H1 (cell line): Measurements from ENCODE around the gene RAB34. TPM values are rescaled to one million over a fixed set of nuclear protein-coding genes. Genes with fewer than 3 reads are reported as not detected.

Experiments used
- BACH1 ChIP-seq: IDR thresholded peaks from 2 replicates; pipeline ENCODE4 v1.6.1; 2012; ENCODE audit warnings: low read length, improper control_type of control experiment
- CBX5 ChIP-seq: fragments of 300-800, 300-1000 bp; sonication (generic); IDR thresholded peaks from 2 replicates; pipeline ENCODE4 v1.7.1; 2016; ENCODE audit warnings: antibody characterized with exemption, low read length, low read depth
- CHD7 ChIP-seq: fragments of 300-600 bp; sonication (generic); IDR thresholded peaks from 2 replicates; pipeline ENCODE4 v1.7.1; 2012; ENCODE audit warnings: low read length, moderate library complexity, mild to moderate bottlenecking, inconsistent platforms; ENCODE audit not compliant: insufficient replicate concordance
- CTBP2 ChIP-seq: IDR thresholded peaks from 2 replicates; pipeline ENCODE4 v1.7.0; 2011; ENCODE audit warnings: borderline replicate concordance, mild to moderate bottlenecking, moderate library complexity, mixed read lengths, low read length; ENCODE audit not compliant: insufficient read depth, insufficient read length
- EGR1 ChIP-seq: IDR thresholded peaks from 2 replicates; pipeline ENCODE4 v1.6.1; 2011; ENCODE audit warnings: low read depth, low read length, borderline replicate concordance
- HDAC2 ChIP-seq, 2 experiments: fragments of 300-600 bp in 1 of 2; sonication (generic) in 1 of 2; IDR thresholded peaks; 2 replicates each; pipeline ENCODE4 v1.6.1; 2011 to 2012; ENCODE audit warnings: low read depth in 2 of 2, low read length in 2 of 2, mild to moderate bottlenecking in 2 of 2, moderate library complexity in 2 of 2, borderline replicate concordance in 1 of 2, inconsistent platforms in 1 of 2
- NANOG ChIP-seq: IDR thresholded peaks from 2 replicates; pipeline ENCODE4 v1.6.1; 2011; ENCODE audit warnings: low read length, low read depth, mild to moderate bottlenecking, inconsistent platforms; ENCODE audit not compliant: insufficient read depth, poor library complexity, severe bottlenecking
- SP1 ChIP-seq: IDR thresholded peaks from 2 replicates; pipeline ENCODE4 v1.6.1; 2011; ENCODE audit warnings: low read depth, low read length
- YY1 ChIP-seq: IDR thresholded peaks from 2 replicates; pipeline ENCODE4 v1.6.1; 2011; ENCODE audit warnings: low read depth, mild to moderate bottlenecking, low read length
- polyA plus RNA-seq, 7 experiments: library from polyadenylated mRNA; depleted of rRNA in 3 of 7; stranded (reverse) in 5 of 7; unstranded in 2 of 7; fragments of >200 nt in 5 of 7; fragments of 200-250 nt in 2 of 7; gene quantifications; 1 replicate in 5 of 7; 2 replicates in 1 of 7; 4 replicates in 1 of 7; pipeline versions ENCODE4 v1.2.1 to v1.2.3, GENCODE V29; 2011 to 2013; ENCODE audit warnings: missing spikeins in 2 of 7, mixed read lengths in 2 of 7
- total RNA-seq: library from RNA; stranded (reverse); fragmentation: NEBNext Ultra II Directional; extraction: Animal tissue kit (Norgen Biotek cat#: 25700); gene quantifications from 2 replicates; pipeline ENCODE4 v1.2.1, GENCODE V29; 2021

RAB34 gene
- total and polyA plus RNA-seq, 2 of the 8 experiments (the other 6 are each of a cell fraction or from before 2014, with no cell fraction given): 237 to 305 TPM

DNA sequence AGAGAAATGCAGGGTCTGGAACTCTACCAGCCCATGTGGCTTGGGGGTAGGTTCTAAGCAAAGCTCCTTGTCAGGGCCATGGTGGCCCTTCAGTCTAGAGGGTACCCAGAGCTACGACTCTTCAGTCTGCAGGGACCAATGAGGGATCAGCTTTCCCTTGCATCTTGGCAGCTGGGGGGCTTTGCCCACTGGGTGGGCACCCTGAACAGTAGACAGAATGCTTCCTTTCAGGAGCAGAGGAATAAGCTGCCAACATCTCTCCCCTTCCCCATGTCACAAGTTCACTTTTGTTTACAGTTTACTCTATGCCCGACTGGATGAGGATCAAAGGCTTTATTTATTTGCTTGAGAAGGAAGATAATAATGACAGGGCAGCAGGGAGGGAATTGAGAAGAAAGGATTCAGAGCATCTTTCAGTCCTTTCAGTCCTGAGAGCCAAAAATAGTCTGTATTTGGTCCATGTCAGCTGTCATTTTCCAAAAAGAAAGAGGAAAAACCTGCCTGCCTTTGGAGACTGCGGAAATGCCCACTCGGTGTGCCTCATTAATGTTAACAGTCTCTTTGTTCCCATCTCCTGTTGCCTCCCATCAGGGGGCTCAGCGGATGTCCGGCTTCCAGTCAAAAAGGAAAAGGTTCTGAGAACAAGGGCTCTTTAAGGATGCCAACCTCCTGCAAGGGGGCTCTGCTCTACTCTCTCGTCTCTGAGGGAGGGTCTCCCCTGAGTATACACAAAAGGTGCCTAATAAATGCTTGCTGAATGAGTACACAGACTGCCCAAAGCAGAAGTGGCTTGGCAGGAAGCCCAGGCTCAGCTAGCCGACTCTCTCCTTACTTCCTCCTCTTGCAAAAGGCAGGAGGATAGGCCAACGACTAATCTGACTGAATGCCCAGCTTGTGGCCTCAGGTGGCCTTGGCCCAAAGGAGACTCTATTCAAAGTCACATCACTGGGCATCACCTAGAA, 43.2 kb upstream of the RAB34 start (continued):
- peak; percentile 45 for TF ChIP-seq CHD7
- TF ChIP-seq SP1: peak; percentile 40; the same call in 1 of the 2 replicates
- peak; percentile 88 for TF ChIP-seq NANOG
- peak; percentile 85 for TF ChIP-seq EGR1
- 0 out of 2 replicates have a peak, but pooled peaks have one; percentile 9 for TF ChIP-seq YY1
- TF ChIP-seq CTBP2: peak; percentile 67
- TF ChIP-seq CBX5: no peak
- no peak for TF ChIP-seq HDAC2 (IDR thresholded peaks at IDR 0.05; ENCODE audit: borderline replicate concordance in 1 of 2, low read depth in 2 of 2, low read length in 2 of 2)
- no peak for TF ChIP-seq BACH1
